ENCODE data around the gene USP22.

USP22 gene

DNA sequence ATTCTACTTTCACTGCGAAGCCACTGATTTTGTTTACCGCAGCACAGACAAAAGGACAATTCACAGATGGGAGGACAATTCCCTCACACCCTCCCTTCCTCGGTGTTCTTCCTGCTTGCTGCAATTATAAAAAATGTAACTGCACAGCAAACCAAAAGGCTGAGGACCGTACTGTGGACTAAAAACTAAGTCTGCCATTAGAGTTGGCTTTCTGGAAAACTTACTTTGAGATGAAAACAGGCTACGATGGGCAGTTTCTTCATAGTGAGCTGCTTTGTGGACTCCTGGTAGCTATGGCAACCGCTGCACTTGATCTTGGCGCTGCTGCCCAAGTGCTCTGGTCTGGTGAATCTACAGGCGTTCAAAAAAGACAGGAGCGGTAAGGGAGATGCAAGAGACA lies 35.2 kb downstream of the USP22 start:
- DNase-seq (ENCODE audit: low read depth): no peak
- TF ChIP-seq, protein P1, sequence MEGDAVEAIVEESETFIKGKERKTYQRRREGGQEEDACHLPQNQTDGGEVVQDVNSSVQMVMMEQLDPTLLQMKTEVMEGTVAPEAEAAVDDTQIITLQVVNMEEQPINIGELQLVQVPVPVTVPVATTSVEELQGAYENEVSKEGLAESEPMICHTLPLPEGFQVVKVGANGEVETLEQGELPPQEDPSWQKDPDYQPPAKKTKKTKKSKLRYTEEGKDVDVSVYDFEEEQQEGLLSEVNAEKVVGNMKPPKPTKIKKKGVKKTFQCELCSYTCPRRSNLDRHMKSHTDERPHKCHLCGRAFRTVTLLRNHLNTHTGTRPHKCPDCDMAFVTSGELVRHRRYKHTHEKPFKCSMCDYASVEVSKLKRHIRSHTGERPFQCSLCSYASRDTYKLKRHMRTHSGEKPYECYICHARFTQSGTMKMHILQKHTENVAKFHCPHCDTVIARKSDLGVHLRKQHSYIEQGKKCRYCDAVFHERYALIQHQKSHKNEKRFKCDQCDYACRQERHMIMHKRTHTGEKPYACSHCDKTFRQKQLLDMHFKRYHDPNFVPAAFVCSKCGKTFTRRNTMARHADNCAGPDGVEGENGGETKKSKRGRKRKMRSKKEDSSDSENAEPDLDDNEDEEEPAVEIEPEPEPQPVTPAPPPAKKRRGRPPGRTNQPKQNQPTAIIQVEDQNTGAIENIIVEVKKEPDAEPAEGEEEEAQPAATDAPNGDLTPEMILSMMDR (conservative IDR thresholded peaks at IDR 0.05; ENCODE audit: low read depth, low read length): no peak
- H3K4me3 ChIP-seq (ENCODE audit: low read depth, low read length): no peak overlapping the region

DNA sequence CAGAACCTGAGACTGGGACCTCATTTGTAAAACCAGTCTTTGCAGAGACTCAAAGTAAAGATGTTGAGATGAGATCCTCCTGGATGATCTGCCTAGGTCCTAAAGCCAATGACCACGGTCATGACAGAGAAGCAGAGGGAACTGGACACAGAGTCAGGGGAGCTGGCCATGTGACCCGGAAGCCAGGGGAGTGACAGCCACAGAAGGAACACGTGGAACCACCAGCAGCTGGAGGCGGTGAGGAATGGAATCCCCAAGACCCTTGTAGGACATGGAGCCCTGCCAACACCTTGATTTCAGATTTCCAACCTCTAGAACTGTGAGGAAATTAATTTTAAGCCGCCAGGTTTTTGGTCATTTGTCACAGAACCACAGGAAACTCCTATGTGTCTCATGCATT lies 37.0 kb downstream of the USP22 start:
- DNase-seq (ENCODE audit: low read depth): no peak
- no peak overlapping the region for H3K4me3 ChIP-seq (ENCODE audit: low read depth, low read length)
- TF ChIP-seq, protein P1 (conservative IDR thresholded peaks at IDR 0.05; ENCODE audit: low read depth, low read length): no peak

DNA sequence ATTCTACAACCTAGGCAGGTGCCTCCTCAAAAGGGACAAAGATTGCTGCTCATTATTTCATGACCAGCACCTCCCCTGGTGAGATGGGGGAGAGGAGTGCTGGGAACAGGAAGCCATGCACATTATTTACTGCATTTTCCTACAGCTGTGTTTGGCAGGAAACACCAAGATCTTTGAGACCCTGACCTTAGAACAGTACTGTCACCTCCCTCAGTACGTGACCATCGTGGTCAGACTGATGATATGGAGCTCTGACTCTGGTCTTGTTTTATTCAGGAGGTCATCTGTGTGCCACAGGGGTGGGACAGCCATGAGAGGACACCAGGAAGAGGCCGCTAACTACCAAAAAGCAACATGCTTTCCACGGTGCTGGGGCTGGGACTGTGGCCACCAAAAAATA lies 37.4 kb downstream of the USP22 start:
- no peak overlapping the region for H3K4me3 ChIP-seq (ENCODE audit: low read depth, low read length)
- TF ChIP-seq, protein P1 (conservative IDR thresholded peaks at IDR 0.05; ENCODE audit: low read depth, low read length): no peak
- no peak for DNase-seq (ENCODE audit: low read depth)

DNA sequence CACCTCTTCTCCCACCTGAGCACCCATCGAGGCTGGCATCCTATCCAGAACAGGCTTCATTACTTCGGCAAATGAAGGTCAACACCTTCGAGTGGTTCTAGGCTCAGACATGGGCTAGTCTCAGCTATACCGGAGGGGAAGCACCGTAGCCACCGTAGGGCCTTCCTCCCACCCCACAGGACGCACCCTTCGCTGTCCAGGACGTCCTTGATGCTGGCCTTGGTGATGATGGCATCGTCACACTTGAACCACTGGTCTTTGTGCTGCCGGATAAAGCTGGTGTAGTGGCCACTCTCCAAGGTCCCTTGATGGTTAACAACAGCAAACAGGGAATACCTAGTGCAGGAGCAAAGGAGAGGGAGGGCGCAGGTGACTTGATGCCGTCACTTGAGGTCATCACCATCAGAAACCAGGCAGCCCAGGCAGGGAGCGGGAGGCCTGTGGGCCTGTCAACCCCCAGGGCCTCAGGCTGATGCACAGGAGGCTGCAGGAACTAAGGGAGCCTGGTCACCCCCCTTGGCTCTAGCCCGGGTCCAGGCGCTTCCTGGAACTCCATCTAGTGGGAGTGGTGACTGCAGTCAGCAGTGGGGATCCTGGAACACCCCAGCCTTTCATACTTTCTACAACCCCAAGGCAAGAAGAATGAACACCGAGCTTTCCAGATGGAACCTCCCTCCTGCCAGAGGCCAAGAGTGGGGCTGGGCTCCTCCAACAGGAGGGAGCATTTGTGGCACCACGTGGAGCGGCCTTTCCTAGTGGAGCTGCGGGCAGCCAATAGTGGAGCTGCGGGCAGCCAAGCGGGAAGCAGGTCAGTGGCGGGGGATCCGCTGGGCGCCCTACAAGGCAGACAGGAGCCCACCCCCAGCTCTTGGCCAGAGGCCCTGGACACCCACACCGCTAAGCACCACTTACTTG lies 38.5 kb downstream of the USP22 start:
- H3K4me3 ChIP-seq (ENCODE audit: low read depth, low read length): no peak overlapping the region
- TF ChIP-seq, protein P1 (conservative IDR thresholded peaks at IDR 0.05; ENCODE audit: low read depth, low read length): no peak
- DNase-seq (ENCODE audit: low read depth): no peak

DNA sequence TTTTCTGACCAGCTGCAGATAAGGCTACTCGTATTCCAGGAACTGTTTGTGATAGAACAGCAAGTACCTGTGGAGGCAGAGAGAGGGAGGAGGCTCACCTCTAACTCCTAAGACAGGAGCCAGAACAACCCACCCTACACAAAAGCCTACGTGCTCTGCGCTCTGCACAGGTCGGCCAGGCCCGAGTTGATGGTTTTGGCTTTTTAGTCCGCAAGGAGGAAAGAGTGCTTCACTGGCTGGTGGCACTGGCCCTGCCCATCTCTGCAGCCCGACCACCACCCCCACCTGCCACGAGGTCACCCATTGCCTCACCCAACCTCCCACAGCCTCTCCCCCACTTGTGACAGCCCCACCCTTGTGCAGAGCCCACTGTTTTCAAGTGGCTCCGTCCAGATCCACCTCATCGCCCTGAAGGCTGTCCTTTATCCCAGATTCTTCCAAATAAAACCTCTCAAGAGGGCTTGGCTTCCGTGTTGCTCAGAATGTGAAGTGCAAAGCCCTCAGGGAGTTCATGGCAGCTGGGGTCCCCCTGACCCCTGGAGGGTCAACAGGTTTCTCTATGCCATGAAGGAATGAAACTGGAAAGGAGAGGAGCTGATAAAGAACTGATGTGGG lies 39.7 kb downstream of the USP22 start:
- TF ChIP-seq, protein P1 (conservative IDR thresholded peaks at IDR 0.05; ENCODE audit: low read depth, low read length): no peak
- no peak overlapping the region for H3K4me3 ChIP-seq (ENCODE audit: low read depth, low read length)
- DNase-seq (ENCODE audit: low read depth): no peak

DNA sequence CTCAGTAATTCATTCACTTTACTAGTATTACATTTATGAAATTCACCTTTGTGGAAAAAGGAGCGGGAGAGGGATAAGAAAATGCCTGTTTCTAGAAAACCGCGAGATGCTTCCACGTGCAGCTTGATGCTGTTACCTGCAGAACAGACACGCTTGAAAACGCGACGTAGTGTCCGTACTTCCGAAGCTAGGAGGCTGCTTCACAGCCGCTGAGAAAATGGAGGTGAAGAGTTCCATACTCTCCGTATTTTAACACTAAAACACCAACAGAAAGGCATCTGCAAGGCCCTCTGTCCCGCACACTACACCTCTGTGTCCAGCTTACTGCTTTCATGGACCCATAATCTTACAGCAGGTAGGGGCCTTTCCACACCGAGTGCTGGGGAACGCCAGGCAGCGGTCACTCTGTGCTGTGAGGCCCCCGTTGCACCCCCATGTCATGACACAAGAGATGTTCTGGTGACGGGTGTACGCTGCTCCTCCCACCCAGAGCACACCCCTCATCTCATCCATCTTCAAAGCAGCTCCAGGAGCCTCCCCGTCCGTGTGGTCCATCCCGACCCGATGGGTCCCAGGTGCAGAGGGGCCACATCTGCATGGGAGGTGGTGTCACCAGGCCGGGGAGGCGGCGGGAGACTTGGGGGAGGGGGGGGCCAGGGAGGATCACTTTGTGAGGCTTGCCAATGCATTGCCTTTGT lies 40.4 kb downstream of the USP22 start:
- DNase-seq (ENCODE audit: low read depth): no peak
- TF ChIP-seq, protein P1 (conservative IDR thresholded peaks at IDR 0.05; ENCODE audit: low read depth, low read length): no peak
- H3K4me3 ChIP-seq (ENCODE audit: low read depth, low read length): no peak overlapping the region
